Astrocyte of the hippocampus (primary cell): Measurements from ENCODE around the gene IL36G.
"Not testable (repeated sequence)": the region's sequence is repeated elsewhere in the genome, so short reads cannot be mapped to it uniquely, and the experiment has no call there.

Source experiments
- DNase-seq: peaks from one replicate; pipeline ENCODE4 v3.0.0; 2011; ENCODE audit warnings: low read depth, low spot score

The IL36G gene

DNA sequence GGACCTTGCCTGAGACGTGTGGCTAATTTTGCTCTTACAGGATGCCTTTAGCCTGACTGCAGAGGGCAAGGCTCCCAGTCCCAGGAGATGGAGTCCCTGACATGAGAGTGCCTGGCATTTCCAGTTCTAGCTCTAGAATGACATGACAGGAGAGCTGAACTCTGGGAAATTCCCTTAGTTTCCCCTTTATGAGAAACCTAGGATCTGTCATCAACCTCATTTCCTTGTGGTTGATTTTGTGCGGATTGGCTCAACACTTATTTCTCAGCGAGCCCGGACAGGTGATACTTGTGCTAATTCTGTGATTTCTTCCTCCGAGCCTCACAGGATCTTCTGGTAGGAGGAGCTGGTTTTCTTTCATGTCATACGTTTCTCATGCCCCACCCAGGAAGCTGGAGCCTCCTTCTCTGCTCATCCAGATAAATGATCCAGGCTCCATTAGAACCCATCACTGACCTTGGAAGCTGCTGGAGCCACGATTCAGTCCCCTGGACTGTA, at the start of gene IL36G:
Gene IL36G (plus strand): TSS at position 448 of the 498 bp plus-strand sequence. CDS start 633 bp downstream, outside the sequence.
- no peak for DNase-seq

GRCh38 chr2:112933261-112933660, 44.5 kb upstream of the IL36G start:
- no peak for DNase-seq

DNA sequence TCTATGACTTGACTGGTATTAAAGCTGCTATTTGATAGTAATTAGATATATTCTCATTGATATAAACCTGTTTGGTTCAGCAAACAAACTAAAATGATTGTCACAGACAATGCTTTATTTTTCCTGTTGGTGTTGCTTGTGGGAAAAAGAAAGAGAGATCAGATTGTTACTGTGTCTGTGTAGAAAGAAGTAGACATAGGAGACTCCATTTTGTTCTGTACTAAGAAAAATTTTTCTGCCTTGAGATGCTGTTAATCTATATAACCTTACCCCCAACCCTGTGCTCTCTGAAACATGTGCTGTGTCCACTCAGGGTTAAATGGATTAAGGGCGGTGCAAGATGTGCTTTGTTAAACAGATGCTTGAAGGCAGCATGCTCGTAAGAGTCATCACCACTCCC, 43.7 kb upstream of the IL36G start:
- DNase-seq: not testable (repeated sequence)

GRCh38 chr2:112936927-112937232, 40.9 kb upstream of the IL36G start:
- DNase-seq: no peak

DNA sequence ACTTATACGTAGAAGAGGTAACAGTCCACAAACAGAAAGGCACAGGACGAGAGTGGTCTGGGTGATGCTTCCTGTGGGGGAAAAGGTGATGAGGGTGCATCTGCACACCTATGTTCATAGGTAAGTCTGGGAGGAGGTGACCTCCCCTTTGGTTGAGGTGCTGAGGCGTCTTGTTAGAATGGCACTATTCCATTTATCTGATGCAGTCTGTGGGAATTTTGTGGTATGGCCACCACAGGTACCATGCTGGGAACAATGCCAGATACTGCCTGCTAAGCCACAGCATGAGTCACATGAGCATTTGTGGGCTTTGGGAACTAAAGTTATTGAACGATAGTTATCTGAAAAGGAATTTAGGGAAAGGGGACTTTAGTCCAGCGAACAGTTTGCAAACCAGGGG, 38.9 kb upstream of the IL36G start:
- peak; percentile 89 for DNase-seq

- DNase-seq: no peak
Observed at GRCh38 chr2:112939425-112939824, 38.4 kb upstream of the IL36G start.

DNA sequence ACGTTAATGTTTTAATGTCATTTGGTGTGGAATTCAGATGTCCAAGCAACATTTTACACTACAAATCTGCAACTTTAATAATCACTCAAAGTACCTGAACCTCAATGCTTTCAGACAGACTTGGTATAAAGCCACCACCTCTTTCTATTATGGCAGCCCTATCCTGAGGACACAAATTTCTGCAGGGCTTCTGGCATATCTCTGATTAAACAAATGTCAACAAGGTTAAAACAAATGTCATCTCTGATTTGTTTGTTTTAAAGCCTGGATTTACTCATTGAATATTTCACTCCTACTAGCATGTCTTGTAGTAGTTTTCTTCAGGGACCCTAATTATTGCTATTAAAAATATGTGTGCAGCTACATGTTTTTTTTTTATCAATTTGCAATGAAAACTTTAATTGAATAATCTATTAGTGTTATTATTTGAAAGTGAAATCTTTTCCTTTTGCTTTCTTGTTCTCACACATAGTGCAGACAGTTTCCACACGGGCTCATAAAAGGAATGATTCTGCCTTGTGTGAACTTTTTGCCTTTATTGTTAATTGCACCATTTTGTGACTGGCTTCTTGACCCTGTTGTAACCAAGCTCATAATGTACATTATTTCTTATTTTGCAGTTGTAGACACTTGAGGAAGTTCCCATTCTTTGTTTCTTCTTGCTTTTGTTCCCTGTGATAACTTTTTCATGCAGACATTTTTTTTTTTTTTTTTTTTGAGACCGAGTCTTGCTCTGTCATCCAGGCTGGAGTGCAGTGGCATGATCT, 36.8 kb upstream of the IL36G start:
- DNase-seq: no peak

DNA sequence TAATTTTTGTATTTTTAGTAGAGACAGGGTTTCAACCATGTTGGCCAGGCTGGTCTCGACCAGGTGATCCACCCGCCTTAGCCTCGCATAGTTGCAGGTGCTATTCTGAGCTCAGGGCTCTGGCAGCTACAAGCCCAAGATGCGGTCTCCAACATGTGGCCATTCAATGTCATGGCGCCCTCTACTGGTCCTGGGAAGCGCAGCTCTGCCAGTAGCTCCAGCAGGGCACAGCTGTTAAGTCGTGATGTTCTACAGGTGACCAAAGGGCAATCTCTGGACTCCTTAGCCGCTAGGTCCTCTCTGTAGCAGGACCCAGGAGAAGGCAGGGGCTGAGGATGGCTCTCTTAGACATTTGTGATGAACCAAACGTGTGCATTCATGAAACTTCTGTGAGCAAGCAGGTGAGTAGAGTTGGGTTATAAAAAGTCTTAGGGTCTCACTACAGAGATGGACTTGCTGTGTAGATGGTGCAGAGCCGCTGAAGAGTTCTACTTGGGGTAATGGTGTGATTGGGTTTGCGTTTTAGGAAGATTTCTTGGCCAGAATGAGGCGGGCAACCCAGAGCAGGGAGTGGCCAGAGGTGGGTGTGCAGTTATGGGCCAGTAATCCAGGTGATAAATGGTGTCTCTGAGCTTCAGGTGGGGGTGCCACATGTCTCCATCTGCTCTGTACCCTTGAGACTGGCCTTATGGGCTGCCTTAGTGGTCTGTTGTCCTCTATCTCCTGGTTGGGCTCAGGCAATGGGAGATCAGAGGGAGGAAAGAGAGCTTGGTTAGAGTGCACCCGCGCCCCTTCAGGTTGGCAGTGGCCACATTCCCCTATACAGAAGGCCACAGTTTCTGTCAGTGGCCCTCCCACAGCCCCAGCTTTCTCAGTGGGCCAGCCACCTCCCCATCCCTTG, 35.8 kb upstream of the IL36G start:
- DNase-seq: peak; percentile 88

DNA sequence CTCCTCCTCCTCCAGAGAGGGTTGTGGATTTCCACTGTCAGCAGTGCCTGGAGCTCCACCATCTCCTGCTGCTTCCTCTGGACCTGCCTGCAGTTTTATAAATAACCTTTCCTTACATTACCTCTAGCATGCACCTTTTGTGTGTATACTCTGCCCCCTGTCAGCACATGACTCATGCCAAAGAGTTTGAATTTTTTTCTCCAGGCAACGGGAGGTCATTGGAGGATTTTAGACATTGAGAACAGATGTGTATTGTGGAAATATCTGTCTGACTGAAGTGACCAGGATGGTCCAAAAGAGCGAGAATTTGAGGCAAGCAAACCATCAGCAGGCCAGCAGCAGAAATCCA, 35.2 kb upstream of the IL36G start:
- DNase-seq: no peak

DNA sequence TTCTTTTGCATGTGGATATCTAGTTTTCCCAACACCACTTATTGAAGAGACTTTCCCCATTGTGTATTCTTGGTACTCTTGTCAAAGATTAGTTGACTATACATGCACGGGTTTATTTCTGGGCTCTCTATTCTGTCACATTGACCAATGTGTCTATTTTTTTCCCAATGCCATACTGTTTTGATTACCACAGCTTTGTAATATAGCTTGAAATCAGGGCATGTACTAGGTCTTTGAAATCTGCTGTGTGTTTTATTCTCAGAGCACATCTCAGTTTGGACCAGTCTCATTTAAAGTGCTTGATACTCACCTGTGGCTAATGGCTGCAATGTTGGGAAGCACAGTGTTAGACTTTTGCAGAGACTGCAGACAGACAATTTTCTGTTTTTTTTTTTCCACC, 32.8 kb upstream of the IL36G start:
- no peak for DNase-seq

DNA sequence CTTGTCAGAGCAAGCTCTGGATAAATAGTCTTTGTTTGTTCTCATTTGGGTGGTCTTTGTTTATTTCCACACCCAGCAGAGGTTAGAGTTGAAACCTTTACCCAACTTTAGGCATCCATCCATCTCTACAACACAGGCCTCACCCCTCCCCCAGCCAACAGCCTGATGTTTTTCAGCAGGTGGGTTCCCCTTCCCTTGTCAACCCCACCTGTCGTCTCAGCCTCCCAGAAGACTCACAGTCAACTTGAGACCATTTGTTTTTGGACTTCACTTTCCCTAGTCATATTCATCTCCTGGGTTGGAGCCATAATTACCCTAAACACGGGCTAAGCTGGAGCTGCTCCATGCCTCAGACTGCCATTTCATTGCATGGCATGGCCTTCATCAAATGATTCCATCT, 31.7 kb upstream of the IL36G start:
- no peak for DNase-seq

DNA sequence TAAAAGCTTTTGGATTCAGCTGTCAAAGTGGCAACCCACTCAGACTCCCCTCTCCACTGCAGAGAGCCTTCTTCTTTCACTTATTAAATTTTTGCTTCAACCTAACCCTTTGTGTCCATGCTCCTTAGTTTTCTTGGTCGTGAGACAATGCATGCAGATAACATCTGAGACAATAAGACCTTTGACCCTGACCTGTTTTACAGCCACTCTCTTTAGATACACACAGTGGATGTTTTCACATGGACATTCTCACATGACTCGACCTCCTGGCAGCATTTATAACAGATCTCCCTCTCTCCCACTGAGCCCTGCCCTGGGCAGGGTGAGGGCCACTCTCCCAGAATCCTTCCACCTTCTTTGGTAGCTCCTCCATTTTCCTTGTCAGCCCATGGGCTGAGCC, 30.4 kb upstream of the IL36G start:
- no peak for DNase-seq

DNA sequence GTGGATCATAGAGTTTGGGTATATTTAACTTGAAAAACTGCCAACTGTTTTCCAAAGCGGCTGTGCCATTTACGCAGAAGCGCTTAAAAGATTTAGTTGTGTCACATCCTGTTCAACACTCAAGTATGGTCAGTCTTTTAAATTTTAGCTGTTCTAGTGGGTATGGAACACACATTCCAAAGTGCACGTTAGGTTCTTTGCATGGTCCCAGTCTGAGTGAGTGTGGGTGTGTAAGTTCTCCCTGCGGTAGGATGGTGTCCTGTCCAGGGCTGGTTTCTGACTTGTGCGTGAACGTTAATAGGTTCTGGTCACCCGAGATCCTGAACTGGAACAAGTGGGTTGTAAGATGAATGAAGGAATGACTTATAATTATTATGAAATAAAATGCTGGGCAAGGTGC, 28.4 kb upstream of the IL36G start:
- no peak for DNase-seq

GRCh38 chr2:112954364-112954763, 23.4 kb upstream of the IL36G start:
- DNase-seq: no peak

GRCh38 chr2:112957511-112957910, 20.3 kb upstream of the IL36G start:
- peak; percentile 25 for DNase-seq

GRCh38 chr2:112958428-112959108, 19.2 kb upstream of the IL36G start:
- DNase-seq: peak; percentile 75

DNA sequence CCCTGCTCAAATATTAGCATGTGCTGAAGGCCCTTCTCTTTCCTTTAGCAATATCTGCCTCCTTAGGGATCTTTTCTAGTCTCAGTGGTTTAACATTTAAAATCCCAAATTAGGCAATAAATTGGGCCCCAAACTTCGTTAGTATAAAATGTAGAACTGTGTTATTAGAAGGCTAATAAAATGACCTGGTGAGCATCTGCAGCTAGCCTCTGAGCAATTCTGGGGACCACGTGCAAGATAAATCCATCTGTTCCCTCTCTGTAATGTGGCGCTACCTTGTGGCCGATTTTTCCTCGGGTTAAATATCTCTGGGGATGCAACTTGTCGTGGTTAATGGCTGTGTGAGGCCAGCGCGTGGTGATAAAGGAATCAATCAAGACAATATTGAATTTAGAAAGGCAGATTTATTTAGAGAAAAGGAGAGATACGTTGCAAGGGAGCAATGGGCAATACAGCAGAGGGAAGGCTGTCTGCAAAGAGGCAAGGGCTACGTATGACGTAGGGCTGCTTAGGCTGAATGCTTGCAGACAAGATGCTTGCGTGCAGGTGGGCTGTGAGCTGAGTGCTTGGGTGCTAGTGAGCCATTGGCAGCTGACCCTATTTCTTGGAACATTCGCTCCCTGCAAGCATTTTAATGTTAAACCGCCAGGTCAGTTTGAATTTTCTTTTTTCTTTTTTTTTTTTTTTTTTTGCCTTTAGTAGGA, 18.5 kb upstream of the IL36G start:
- no peak for DNase-seq

DNA sequence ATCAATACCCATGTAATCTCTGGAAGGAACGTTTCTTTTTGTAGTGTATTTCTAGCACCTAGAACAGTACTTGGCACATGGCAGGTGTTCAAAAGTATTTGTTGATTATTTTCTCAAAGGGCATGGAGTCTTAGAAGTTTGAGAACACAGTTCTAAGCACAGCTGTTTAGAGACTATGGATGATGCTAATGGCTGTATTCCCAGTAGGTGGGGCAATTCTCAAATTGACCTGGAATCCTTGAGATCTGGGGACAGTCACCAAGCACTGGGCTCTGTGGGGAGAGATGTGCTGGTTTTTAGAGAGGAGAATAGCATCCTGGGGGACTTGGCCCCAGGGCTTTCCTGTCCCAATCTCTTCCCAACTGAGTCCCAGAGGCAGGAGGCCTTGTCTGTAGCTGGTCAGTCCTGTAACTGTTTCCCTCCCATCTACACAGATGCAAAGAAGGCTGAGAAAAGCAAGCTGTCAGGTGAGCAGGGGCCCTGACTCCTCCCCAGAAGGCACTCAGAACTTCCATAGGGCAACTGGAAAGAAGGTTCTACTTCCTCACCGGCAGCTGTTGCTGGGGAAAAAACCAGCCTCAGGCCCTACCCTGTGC, 17.5 kb upstream of the IL36G start:
- no peak for DNase-seq

DNA sequence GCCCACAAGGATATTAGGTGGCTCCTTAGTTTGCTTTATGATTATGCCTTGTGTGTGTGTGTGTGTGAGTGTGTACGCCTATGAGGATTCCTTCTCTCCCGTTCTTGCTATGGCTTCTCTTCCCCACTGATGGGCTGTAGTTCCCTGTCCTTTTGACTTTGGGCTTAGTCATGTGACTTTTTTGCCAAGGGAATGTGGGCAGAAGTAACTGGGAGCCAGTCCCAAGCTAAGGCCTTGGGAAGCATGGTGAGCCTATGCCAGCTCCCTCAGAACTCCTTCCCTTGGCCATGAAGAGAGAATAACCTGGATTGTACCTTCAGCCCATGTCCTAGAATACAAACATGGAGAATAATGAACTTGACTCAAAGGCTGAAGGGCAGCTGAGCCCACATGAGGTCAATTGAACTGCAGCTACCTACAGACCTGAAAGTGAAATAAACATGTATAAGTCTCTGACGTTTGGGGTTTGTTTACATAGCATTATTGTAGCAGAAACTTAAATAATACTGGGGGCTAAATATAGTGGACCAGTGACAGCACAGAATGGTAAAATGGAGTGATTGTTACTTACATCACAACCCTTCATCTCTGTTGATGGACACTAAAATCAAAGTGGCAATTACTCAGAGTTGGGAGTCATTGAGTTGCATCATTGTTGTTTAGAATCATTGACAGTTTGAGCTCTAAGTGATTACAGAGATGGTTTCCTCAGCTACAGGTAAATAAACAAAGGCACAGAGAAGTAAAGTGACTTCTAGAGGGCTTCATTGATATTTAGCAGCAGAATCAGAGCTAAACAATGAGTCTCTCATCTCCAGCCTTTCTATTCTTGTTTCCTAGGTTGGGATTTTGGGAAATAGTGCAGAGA, 15.3 kb upstream of the IL36G start:
- no peak for DNase-seq

DNA sequence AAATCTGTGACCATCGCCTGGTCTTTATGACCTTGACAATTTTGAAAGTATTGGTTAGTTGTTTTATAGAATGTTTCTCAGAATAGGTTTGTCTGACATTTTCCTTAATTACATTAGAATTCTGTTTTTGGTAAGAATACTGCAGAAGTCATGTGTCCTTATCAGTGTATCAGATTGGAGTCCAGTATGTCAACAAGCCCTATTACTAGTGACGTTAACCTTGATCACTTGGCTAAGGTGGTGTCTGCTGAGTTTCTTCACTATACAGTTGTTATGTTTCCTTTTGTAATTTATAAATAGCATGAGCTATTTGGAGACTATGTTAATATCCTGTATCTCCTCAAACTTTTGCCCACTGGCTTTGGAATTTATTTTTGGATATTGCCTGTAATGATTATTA, 10.8 kb upstream of the IL36G start:
- DNase-seq: no peak
